ENCODE results near the gene SETD1A. TPM values are rescaled to one million over a fixed set of nuclear protein-coding genes. Genes with fewer than 3 reads are reported as not detected.
A peak's percentile ranks its signal among the peaks of the same experiment; 100 is the strongest.

SETD1A gene
- total RNA-seq, 1 donor from 2014 or later = 4.7 TPM

- H3K4me3 ChIP-seq (ENCODE audit: low read depth, low read length) = peak overlapping the region; percentile 95
- TF ChIP-seq, protein P1, sequence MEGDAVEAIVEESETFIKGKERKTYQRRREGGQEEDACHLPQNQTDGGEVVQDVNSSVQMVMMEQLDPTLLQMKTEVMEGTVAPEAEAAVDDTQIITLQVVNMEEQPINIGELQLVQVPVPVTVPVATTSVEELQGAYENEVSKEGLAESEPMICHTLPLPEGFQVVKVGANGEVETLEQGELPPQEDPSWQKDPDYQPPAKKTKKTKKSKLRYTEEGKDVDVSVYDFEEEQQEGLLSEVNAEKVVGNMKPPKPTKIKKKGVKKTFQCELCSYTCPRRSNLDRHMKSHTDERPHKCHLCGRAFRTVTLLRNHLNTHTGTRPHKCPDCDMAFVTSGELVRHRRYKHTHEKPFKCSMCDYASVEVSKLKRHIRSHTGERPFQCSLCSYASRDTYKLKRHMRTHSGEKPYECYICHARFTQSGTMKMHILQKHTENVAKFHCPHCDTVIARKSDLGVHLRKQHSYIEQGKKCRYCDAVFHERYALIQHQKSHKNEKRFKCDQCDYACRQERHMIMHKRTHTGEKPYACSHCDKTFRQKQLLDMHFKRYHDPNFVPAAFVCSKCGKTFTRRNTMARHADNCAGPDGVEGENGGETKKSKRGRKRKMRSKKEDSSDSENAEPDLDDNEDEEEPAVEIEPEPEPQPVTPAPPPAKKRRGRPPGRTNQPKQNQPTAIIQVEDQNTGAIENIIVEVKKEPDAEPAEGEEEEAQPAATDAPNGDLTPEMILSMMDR (conservative IDR thresholded peaks at IDR 0.05; ENCODE audit: low read depth, low read length) = peak; percentile 38
- DNase-seq (ENCODE audit: low read depth) = peak; percentile 59
Observed at GRCh38 chr16:30949650-30950515, 7.7 kb upstream of the SETD1A start.

DNA sequence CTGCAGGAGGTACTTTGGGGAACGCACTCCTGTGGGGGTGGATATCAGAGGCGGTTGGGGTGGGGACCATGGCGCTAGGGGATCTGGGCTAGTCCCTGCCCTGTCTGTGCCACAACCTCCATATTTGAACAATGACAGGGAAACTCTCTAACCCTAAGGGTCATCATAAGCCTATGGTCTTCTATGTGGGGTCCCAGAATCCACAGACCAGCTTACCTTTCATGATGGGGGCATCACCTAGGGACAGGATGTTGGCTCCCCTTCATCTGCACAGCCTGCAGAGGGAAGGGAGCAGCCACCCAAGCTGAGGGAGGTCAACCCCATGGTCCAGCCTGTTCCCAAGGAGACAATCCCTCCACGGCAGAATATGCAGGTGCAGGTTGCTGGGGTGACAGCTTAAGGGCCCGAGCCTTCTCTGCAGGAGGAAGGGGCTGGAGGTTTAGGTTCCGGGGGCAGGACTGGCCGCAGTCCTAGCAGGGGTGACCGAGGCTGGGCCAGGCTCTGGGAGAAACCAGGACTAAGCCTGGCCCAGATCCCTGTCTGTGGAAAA, 7.0 kb upstream of the SETD1A start:
- DNase-seq (ENCODE audit: low read depth) = no peak
- TF ChIP-seq, protein P1 (conservative IDR thresholded peaks at IDR 0.05; ENCODE audit: low read depth, low read length) = no peak
- H3K4me3 ChIP-seq (ENCODE audit: low read depth, low read length) = peak overlapping the region; percentile 95

GRCh38 chr16:30951193-30951592, 6.4 kb upstream of the SETD1A start:
- TF ChIP-seq, protein P1 (conservative IDR thresholded peaks at IDR 0.05; ENCODE audit: low read depth, low read length) = no peak
- no peak for DNase-seq (ENCODE audit: low read depth)
- no peak overlapping the region for H3K4me3 ChIP-seq (ENCODE audit: low read depth, low read length)

GRCh38 chr16:30951750-30952149, 5.8 kb upstream of the SETD1A start:
- no peak overlapping the region for H3K4me3 ChIP-seq (ENCODE audit: low read depth, low read length)
- TF ChIP-seq, protein P1 (conservative IDR thresholded peaks at IDR 0.05; ENCODE audit: low read depth, low read length) = no peak
- no peak for DNase-seq (ENCODE audit: low read depth)

GRCh38 chr16:30953111-30953510, 4.4 kb upstream of the SETD1A start:
- no peak for DNase-seq (ENCODE audit: low read depth)
- TF ChIP-seq, protein P1 (conservative IDR thresholded peaks at IDR 0.05; ENCODE audit: low read depth, low read length) = no peak
- H3K4me3 ChIP-seq (ENCODE audit: low read depth, low read length) = no peak overlapping the region

GRCh38 chr16:30953511-30954124, 3.9 kb upstream of the SETD1A start:
- H3K4me3 ChIP-seq (ENCODE audit: low read depth, low read length) = no peak overlapping the region
- TF ChIP-seq, protein P1 (conservative IDR thresholded peaks at IDR 0.05; ENCODE audit: low read depth, low read length) = peak; percentile 80
- no peak for DNase-seq (ENCODE audit: low read depth)
